ENCODE results near the gene LRCH4.
"Not testable (repeated sequence)": the region's sequence is repeated elsewhere in the genome, so short reads cannot be mapped to it uniquely, and the experiment has no call there.

LRCH4 gene

DNA sequence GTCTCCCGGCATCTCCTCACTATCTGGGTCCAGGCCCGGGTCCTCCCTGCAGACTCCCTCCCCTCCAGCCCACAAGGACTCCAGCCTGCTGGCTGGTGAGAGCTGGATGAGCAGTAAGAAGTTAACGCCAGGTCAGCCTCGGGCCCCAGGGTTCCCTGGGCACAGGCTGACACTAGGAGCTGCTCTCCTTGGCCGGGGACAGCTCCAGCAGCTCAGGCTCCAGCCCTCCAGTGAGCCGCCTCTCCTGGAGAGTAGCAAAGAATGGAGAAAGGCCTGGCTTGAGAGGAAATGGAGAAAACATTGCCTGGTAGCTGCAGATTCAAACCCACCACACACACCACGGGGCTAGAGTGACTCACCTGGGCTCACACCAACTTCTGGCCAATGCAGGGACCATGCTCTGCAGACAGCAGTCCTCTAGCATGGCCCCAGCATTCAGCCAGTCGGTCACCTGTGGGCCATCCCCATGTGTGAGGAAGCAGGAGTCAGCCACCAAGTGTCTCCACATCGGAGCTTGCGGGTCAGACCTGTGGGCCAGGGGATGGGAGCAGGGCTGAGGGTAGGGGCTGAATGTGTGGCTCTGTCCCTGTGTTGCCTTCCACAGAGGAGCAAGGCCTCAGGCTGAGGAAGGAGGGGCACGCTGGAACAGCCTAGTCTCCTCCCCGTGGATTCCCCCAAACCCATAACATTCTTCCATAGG lies 18.7 kb downstream of the LRCH4 start:
- DNase-seq, result no peak

DNA sequence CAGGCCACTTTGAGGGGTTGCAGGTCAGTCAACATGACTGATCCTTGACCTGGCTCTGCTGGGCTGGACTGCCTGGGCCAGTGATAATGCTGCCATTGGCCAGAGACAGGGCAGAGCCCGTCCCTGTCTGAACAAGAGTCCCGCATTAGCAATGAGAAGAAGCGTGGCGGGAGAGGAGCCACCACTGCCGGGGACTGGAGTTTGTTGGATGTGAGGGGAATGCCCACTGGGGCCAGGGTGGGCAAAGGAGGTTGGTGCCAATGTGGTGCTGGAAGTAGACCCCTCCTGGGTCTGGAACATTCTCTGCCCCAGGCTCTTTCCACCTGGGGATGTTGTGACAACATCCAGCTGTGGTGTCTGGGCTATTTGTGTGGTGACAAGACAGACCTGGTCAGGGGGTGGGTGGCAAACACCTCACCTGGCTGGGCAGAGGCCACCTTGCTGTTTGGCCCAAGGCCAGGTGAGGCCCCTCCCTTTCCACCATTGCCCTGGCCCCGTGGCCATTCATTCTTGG lies 19.9 kb downstream of the LRCH4 start:
- DNase-seq, result no peak

DNA sequence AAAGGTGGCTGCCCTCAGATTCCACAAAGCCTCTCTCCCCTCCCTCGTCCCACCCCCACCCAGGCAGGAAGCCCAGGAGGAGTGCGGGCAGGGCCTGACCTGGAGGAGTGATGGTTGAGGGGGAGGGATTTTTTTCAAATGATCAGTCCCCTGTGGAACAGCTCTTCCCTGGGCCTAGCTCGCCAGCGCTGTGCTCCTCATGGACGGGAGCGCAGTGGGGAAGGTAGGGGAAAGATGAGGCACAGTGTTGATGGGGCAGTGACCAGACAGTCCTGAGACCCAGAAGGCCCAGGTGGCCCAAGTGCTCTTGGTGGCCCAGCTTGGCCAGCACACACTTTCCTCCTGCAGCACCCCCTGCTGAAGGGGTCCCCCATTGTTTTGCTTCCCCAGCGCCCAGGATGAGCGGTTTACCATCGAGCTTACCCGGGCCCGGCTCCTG lies 20.8 kb downstream of the LRCH4 start:
- no peak for DNase-seq

DNA sequence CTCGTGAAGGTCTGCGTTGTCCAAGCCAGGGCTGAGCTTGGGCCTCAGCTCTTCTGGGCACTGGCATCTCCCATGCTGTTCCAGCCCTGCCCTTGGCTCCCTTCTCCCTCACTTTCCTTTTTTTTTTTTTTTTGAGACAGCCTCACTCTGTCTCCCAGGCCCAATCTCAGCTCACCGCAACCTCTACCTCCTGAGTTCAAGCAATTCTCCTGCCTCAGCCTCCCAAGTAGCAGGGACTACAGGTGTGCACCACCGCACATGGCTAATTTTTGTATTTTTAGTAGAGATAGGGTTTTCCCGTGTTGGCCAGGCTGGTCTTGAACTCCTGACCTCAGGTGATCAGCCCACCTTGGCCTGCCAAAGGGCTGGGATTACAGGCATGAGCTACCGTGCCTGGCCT lies 21.5 kb downstream of the LRCH4 start:
- DNase-seq, result not testable (repeated sequence)

DNA sequence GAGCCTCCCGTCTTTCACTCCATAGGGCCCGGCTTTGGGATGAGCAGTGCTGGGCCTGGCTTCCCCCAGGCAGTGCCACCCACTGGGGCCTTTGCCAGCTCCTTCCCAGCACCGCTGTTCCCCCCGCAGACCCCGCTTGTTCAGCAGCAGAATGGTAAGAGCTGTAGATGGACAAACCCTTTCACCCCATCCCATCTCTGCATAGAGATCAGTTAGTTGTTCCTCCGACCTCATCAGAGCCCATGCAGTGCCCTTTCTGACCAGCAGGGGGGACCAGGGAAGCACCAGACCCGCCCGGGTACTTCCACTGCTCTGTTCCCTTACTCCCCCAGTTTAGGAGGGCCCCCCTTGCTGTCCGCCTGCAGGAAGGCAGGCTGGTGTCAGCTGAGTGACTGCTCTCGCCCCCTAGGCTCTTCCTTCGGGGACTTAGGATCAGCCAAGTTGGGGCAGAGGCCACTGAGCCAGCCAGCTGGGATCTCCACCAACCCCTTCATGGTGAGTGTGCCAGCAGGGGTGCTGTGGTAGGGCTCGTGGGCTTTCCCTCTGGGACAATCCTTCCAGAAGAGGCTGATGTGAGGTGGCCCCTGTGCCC lies 22.0 kb downstream of the LRCH4 start:
- DNase-seq, result peak; percentile 74

DNA sequence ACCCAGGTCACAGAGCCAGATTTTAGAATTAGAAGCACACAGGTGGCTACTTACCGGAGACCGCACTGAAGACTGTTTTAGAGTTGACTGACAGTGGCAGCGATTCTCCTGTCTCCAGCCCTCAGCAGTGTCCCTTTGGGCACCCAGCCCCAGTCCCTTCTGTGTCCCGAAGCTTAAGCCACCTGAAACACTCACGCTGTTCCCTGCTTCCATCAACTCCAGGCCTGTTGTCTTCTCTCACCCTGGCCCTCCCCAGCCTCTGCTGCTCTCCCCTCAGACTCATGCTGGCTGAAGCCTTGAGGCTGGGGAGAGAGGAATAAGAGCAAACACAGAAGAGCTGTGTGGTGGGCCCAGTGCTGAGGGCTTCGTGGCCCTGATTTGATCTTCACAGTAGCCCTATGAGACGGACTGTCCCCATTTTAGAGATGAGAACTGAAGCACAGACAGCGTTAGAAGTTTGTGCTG lies 22.8 kb downstream of the LRCH4 start:
- DNase-seq, result no peak

DNA sequence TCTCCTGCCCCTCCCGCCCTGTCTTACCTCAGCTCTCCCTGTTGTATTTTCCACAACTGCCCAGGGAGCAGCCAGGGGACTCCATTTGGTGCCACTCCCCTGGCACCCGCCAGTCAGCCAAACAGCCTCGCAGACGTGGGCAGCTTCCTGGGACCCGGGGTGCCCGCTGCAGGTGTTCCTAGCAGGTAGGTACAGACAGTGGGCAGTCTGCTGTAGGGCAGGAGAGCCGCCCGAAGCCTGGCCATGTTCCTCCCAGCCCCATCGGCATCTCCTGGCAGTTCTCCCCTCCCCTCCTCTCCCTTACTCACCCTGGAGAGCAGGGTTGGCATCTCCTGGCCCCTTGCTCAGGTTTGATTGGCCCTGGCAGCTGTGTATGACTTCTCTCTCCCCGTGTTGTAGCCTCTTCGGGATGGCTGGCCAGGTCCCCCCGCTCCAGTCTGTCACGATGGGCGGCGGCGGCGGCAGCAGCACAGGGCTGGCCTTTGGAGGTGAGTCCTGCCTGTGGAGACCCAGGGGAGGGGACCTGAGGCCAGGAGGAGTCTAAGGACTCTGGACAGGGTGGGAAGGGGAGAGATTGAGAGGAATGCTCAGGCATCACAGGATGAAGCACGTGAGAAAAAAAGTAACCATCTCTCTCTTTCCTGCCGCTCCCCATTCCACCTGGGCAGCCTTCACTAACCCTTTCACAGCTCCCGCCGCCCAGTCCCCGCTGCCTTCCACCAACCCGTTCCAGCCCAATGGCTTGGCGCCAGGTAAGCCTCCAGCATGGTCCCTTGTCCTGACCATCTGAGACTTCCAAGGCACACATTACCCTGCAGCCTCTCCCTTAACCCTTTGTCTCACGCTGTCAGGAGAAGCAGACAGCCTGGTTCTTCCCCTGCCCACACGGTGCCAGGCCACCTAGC lies 23.5 kb downstream of the LRCH4 start:
- DNase-seq, result no peak

DNA sequence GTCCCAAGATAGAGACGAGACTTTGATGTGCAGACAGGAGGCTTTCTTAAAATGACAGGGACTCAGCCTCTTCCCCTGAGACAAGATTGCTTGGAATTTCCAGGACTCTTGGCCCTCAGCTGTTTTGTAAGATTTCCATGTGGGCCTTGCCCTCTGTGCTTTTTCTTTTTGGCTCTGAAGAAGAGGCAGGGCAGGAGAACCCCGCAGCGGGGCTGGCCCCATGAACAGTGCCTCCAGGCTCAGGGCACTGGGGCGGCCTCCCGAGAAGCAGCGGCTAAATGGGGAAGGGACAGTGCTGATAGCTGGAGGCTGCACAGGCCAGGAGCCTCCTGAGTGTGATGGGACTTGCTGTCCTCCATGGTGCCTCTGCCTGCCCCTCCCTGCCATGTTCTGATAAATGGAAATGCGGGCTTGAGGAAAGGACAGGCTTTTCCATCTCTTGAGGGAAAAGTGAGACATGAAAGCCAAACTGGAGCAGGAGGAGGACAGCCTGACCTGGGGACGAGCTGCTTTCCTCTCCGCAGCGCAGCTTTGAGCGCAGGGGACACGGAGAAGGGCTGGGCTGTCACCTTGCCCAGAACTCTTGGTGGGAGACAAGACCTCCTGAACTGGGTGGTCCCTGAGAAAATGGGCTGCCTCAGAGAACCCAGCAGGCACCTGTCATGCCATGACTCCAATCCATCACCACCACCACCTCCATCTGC lies 24.3 kb downstream of the LRCH4 start:
- no peak for DNase-seq

DNA sequence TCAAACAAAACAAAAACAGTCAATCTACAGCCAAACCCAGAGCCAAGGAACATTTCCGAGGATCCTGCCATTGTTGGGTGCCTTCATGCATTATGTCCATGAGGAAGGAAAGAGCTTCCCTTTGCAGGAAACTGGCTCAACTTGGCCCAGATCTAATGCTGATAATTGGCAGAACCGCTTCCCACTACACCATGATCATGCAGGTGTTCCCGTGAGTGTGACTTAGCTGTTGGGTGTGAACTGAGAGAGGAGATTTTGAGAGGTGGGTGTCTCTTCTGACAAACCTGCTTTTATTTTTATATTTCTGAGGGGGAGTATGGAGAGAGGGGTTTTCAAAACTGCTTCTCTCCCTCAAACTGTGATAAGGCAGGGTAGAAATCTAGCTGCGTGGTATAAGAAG lies 26.8 kb downstream of the LRCH4 start:
- no peak for DNase-seq

DNA sequence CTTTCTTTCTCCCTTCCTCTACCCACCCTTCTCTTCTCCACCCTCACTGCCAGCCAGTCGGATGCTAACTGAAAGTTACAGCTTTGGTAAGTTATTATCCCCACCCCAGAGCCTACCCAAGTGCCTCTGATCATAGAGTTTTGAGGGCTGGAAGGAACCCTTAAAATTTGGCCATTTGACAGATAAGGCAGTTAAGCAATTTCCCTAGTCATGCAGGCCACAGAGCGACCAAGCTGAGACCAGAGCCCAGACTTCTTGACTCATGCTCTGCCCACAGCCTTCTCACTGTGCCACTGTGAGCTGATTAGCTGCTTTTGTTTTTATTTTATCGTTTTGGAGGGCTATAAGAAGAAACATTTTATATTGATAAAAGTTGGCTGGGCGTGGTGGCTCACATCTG lies 29.4 kb downstream of the LRCH4 start:
- no peak for DNase-seq

DNA sequence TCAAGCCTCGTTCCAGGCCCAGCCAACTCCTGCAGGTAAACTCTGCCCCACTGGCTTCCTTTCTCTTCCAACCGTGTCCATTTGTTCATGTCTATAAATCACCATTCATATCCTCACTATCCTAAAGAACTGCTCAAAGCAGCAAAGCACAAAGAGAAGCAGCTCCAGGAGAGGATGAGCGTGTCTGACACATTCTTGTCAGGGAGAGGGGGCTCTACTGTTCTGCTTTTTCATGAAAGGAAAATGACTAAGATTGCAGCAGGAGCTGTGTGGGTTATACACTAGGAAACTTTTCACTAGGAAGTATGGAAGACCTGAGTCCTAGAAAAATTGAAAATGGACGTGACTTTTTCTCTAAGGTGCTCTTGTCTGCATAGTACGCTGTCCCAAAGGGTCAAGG lies 30.2 kb downstream of the LRCH4 start:
- DNase-seq, result no peak

DNA sequence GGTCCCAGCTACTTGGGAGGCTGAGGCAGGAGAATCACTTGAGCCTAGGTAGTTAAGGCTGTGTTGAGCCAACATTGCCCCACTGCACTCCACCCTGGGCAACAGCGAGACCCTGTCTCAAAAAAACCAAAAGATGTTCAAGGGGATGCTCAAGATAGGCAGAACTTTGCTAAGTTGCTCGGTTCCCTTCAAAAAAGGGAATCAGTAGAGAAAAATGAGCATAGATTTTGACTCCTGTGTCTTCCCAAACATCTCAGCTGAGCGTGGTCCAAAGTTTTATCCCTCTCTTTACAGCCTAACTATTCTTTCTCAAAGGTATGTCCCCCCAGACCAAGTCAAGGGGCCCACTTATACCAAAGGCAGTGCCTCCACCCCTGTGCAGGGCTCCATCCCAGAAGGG lies 32.9 kb downstream of the LRCH4 start:
- DNase-seq, result no peak

DNA sequence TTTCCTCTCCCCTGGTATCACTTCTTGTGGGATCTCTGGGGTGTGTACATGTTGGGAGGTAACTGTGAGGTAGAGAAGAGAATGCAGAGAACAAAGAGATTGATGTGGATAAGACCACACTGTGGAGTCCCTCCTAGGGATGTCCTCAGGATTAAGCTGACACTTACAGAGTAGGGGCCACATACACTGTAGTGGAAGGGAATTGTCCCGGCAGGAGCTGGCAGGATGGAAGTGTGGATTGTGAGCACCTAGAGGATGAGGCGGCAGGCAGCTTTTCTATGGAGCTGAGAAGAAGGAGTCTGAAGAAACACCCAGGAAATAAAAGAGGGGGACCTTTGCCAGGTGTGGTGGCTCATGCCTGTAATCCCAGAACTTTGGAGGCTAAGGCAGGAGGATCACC lies 33.4 kb downstream of the LRCH4 start:
- no peak for DNase-seq

DNA sequence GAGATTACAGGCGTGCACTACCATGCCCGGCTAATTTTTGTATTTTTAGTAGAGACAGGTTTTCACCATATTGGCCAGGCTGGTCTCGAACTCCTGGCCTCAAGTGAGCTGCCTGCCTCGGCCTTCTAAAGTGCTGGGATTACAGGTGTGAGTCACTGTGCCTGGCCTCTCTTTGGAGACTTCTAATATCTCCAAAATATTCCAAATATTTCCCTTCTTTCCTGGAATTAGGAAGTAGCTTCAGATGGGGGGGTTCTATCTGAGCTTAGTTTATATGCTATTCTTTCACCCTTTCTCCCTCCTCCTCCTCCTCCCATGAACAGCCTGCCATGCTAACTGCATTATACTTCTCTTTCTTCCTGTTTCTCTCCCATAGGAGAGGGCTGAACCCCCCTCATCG lies 37.5 kb downstream of the LRCH4 start:
- DNase-seq, result not testable (repeated sequence)

DNA sequence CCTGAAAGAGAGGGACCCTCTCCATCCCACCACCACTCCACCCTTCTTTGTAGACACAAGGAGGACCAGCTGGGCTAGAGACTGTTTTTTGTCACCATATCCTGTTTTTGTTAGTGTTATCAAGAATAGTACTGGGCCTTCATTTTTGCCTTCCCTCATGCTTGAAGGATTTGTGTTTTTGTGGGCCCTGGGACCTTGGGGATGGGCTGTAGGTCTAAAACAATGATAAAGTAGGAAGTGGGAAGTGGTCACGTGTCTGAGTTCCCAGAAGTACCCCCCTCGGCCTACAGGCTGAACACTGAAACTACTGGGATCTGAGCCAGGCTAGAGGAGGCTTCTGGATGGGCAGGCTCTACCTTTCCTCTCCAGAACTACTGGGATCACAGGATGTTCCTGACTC lies 38.1 kb downstream of the LRCH4 start:
- DNase-seq, result no peak

DNA sequence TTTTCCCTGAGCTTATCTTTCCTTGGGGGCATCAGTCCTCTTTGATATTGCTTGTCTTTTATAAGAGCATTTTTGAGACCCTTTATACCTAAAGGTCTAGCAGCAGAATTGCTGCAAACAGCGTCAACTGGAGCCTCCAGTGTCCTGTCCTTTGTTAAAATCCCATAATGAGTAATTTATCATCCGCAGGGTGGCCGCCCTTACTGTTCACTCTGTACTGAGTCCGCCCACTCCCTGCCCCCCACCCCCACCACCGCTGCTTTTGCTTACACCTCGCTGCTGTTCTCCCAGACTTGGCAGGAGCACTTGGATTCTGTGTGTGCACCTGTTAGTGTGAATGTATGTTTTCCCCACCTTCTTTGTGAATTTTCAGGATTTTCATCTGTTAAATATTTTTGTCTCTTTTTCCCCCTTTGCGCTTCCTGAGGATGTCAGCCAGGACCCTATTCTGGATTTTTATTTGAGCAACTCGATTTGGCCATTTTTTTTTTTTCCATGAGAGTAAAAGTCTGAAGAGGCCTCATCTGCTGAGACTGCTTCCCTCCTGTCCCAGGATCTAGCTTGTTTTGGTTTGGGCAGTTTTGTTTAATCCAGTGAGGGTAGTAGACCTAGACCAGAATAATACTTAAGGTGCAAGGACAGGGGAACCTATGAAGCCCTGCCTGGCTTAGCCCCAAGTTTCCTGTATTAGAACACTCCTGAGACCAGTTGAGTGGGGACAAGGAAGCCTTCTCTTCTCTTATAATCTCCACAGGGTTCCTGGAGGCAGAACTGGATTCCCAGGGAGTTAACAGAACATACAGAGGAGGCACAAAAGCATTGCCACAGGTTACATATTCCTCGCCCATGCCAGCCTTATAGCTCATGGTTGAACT lies 38.8 kb downstream of the LRCH4 start:
- no peak for DNase-seq

DNA sequence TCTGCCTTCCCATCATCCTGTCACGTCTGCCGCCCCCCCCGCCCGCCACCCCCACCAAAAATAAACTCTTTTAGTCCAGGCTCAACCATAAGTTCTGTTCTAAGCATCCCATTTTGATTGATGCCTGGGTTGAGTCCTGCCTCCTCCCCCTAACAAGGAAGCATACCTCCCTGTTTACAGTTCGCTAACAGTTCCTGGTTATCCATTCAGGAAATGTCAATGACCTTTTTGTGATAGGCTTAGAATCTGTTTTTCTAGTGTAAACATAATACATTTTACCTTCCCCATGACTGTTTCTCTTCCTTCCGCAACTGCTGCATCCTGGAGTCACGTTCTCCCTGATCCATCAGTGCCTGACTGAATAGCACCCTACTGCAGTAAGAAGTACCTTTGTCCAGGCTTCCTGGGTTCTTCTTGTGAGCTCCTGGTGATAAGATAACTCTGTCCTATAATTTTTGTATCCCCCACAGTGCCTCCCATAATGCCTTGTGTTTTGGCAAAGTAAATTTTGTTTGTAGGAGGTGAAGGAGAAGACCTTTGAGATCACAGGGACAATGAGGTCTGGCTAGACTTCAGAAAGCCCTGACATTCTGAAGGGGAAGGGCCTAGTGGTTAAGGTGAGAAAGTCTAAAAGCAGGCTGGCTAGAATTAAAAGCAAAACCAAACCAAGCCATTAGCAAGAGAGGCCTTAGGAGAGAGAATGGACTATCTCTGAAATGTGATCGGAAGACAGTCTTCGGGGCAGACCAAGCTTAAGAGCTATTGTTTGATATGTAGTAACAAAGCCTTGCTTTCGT lies 39.6 kb downstream of the LRCH4 start:
- no peak for DNase-seq

DNA sequence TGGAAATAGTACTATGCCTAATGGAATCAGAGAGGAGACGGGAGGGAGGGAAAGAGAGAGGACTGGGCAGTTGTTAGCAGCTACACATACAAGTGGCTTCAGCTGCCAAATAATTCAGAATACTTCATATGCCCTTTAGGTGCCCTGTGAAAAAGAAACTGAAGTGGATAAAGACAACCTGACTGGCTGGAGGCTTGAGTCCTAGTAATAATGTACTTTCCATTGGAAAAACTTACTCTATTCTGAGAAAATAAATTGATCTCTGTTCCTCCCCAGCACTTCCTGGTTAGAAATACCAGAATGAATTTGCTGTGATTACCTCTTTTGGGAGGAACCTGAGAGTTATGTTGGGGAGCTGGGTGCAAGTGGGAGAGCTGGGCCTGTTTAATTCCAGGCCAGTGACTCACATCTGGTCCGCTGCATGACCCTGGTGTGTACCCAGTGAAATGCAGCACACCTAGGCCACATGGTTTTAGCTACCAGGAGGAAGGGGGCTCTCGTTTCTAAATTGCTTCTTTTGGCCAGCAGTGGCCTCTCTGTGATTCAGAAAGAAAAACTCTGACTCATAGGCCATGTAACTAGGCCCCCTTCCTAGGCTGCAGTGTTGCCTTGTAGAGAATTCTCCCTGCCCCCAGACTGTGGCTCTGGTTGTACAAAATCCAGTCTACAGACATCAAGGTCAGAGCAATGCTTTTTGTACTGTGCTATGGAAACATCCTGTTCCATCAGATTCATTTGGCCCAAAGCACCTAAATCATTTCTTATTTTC lies 40.4 kb downstream of the LRCH4 start:
- DNase-seq, result no peak

DNA sequence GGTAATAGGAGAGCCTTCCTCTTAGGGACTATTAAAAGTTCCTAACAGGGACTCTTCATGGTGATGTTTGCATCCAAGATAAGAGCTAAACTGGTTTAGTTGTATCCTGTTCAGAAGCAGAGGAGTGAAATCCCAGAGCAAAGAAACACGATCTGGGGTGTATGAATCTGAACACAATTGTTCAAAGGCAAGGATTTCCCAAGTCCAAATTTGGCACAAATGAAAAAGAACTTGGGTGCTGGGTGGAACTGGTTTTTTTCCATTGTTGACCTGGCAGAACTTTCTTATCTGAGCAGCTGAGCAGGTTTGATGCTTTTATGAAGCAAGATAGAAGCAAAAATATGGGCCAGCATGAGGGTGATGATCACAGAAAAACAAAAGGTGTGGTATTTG lies 41.0 kb downstream of the LRCH4 start:
- DNase-seq, result no peak

DNA sequence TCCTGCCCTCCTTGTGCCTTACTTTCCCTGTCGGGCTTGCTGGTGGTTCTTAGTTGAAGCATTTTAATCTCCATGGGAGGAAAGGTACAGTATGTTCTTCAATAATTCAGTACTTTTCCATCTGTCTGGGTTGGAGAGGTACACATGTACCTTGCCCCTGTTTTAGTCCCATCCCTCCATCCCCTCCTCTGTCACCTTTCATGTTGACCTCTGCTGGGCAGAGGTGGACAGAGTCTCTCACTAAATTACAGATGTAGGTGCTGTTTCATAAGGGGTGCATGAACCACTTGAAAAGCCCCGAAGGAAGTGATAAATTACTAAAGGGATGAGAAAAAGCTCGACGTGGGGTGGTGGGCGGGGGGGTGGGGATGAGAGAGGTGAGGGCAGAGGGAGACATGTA lies 41.5 kb downstream of the LRCH4 start:
- DNase-seq, result no peak
